Bronchial epithelial cell (primary cell): ENCODE results near the gene IPO13. TPM values are rescaled to one million over a fixed set of nuclear protein-coding genes. Genes with fewer than 3 reads are reported as not detected.

Source experiments
- DNase-seq: peaks from one replicate; pipeline ENCODE4 v3.0.0-alpha.2; 2010; ENCODE audit warnings: low read depth
- FAIRE-seq: peaks from 2 replicates; lab custom pipeline; 2011; peaks lifted over from hg19 to GRCh38; lab: Jason Lieb, UNC
- H3K27me3 ChIP-seq: 2 replicates; pipeline ENCODE4 v1.5.1; 2011; ENCODE audit warnings: low read length; ENCODE audit not compliant: control insufficient read depth, insufficient read depth
- H3K36me3 ChIP-seq: 2 replicates; pipeline ENCODE4 v1.5.1; 2011; ENCODE audit warnings: low read length; ENCODE audit not compliant: control insufficient read depth, insufficient read depth
- H3K4me3 ChIP-seq: 2 replicates; pipeline ENCODE4 v1.5.1; 2011; ENCODE audit warnings: mild to moderate bottlenecking, low read depth, low read length, control low read depth
- CTCF ChIP-seq: IDR thresholded peaks from 2 replicates; pipeline ENCODE4 v1.5.1; 2011; ENCODE audit warnings: mild to moderate bottlenecking, moderate library complexity, low read length, control low read depth, inconsistent platforms; ENCODE audit not compliant: insufficient read depth, severe bottlenecking
- total RNA-seq: library from RNA; depleted of rRNA; stranded (reverse); fragments of >200 nt; gene quantifications from 2 replicates; pipeline ENCODE4 v1.2.1, GENCODE V29; 2014

The IPO13 gene
- total RNA-seq, 1 donor from 2014 or later: 13.2 TPM

DNA sequence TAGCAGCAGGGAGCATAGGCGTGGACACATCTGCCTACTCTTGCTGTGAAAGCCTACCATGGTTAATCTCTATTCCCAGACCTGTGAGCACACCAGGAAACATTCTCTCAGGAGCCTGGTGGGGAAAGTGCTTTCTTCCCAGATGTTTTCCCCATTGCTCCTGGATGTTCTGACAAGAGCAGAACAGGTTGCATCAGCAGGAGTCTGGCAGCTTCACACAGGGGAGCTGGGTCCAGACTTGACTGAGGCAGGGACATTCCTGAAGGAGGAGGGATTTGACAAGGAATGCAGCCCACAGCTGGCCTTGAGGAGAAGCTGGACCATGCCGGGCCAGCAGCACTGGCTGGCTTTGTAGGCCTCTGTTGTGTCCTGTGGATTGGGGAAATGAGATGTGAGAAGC is 34.1 kb upstream of the IPO13 start:
- H3K36me3 ChIP-seq: no peaks in the 10 kb centered on the region
- FAIRE-seq: peak; percentile 93
- no peaks in the 10 kb centered on the region for H3K27me3 ChIP-seq
- peak; percentile 93 for DNase-seq
- TF ChIP-seq CTCF: no peak
- H3K4me3 ChIP-seq: no peak overlapping the region

DNA sequence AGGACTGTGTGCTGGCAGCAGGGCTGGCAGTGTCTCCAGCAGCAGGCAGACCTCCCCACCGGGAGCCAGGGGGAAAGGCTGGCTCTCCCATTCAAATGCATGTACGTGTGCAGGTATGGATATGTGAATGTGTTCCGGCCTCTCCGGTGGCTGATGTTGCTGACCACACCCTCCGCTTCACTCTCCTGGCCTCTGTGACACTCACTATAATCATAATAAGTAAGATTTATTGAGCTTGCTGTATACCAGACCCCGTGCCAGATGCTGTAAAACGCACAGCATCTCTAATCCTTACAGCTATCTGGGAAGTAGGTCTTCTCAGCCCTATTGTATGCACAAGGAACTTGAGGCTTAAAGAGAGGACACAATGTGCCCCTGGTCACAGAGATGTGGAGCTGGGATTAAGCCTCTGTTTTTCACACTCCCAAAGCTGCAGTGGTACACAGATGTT is 33.7 kb upstream of the IPO13 start:
- FAIRE-seq: no peak
- no peak for TF ChIP-seq CTCF
- H3K4me3 ChIP-seq: no peak overlapping the region
- H3K36me3 ChIP-seq: no peaks in the 10 kb centered on the region
- H3K27me3 ChIP-seq: no peaks in the 10 kb centered on the region
- no peak for DNase-seq

DNA sequence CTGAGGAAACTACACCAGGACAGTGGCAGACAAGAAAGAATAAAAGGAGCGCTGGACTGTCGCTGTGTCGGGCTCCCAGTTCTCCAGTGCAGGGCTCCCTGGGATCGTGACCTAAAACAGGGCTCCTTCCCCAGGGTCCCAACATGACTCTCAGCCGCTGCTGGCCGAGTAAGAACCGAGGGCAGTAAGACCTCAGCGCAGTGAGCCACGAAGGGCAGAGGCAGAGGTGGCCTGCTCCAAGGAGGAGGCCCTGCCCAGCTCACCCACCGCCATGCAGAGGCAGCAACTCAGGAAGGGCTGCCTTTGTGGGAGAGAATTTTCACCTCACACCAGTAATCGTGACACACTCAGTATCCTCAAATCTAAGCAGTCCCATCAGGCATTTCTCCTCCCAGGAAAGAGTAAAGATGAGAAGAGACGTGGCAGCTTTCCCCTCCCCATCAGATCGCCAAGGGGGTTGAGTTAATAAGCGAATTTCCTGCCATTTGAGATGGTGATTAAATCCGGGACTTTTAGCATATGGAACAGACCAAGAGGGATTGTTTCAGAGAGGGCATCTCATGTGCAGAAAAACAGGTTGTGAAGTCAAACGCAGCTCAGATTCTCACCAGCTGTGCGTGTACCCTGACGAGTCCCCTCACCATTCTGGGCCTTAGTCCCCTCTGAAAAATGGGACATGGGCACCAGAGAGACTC is 32.9 kb upstream of the IPO13 start:
- Histone ChIP-seq H3K4me3 (no peak overlapping the region), H3K27me3 (no peaks in the 10 kb centered on the region), H3K36me3 (no peaks in the 10 kb centered on the region)
- TF ChIP-seq CTCF: no peak
- DNase-seq (no peak), FAIRE-seq (no peak)

GRCh38 chr1:43914576-43915525 is 31.9 kb upstream of the IPO13 start:
- Histone ChIP-seq H3K36me3 (no peaks in the 10 kb centered on the region), H3K4me3 (no peak overlapping the region), H3K27me3 (no peaks in the 10 kb centered on the region)
- DNase-seq (peak; percentile 77), FAIRE-seq (no peak)
- no peak for TF ChIP-seq CTCF

- DNase-seq (no peak), FAIRE-seq (peak; percentile 79)
- TF ChIP-seq CTCF: no peak
- Histone ChIP-seq H3K4me3 (no peak overlapping the region), H3K36me3 (no peaks in the 10 kb centered on the region), H3K27me3 (no peaks in the 10 kb centered on the region)
These were observed 26.8 kb upstream of the IPO13 start for GRCh38 chr1:43919906-43920305.
